Measurements from ENCODE around the gene GRB7.

DNA sequence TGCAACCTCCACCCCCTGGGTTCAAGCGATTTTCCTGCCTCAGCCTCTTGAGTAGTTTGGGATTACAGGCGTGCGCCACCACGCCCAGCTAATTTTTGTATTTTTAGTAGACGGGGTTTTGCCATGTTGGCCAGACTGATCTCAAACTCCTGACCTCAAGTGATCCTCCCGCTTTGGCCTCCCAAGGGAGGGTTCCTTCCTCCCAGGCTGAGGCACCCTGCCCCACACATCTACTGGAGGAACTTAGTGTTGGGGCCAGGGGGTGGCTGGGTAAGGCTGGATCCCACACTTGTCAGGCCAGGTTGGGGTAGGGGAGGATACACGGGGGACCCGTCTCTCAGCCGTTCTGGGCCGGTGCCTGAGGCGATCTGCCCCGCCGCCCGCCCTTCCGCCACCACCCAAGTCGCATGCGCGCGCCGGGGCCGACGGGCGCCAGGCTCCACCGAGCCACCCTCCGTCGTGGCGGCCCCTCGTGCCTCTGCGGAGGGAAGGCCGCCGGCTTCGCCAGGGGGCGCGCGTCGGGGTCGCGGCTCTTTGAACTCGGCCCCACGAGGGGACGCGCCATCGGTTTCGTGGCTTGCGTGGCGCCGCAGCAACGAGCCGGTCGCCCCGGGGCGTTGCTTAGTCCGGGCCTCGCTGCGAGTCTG lies 15.9 kb downstream of the GRB7 start:
- TF ChIP-seq KDM1A (IDR thresholded peaks at IDR 0.05; ENCODE audit: low read depth) (no peak), ZFP36 (IDR thresholded peaks at IDR 0.05; ENCODE audit: borderline replicate concordance, partially characterized antibody) (no peak), CTCF (IDR thresholded peaks at IDR 0.05) (no peak), MAX (IDR thresholded peaks at IDR 0.05) (no peak; the same call in 1 of the 2 replicates), POLR2A (IDR thresholded peaks at IDR 0.05; ENCODE audit: low read length) (peak; percentile 31; the same call in 1 of the 2 replicates), ATOH8 (CRISPR knock-in tag; IDR thresholded peaks at IDR 0.05; ENCODE audit: low read depth) (no peak), CHD4 (IDR thresholded peaks at IDR 0.05; ENCODE audit: borderline replicate concordance) (no peak), RAD21 (conservative IDR thresholded peaks at IDR 0.05 in 1 of 2, IDR thresholded peaks at IDR 0.05 in 1 of 2) (no peak), TFCP2L1 (CRISPR knock-in tag; IDR thresholded peaks at IDR 0.05) (no peak), EP300 (IDR thresholded peaks at IDR 0.05) (no peak)
- TF ChIP-seq, protein P1, sequence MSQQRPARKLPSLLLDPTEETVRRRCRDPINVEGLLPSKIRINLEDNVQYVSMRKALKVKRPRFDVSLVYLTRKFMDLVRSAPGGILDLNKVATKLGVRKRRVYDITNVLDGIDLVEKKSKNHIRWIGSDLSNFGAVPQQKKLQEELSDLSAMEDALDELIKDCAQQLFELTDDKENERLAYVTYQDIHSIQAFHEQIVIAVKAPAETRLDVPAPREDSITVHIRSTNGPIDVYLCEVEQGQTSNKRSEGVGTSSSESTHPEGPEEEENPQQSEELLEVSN (IDR thresholded peaks at IDR 0.05; ENCODE audit: borderline replicate concordance, low read depth), result no peak
- TF ChIP-seq, protein P2, sequence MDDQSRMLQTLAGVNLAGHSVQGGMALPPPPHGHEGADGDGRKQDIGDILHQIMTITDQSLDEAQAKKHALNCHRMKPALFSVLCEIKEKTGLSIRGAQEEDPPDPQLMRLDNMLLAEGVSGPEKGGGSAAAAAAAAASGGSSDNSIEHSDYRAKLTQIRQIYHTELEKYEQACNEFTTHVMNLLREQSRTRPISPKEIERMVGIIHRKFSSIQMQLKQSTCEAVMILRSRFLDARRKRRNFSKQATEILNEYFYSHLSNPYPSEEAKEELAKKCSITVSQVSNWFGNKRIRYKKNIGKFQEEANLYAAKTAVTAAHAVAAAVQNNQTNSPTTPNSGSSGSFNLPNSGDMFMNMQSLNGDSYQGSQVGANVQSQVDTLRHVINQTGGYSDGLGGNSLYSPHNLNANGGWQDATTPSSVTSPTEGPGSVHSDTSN (IDR thresholded peaks at IDR 0.05), result no peak

Data from A549 (cell line).